Mammary epithelial cell (primary cell): ENCODE results near the gene RSPH9.

Experiments used
- EZH2 ChIP-seq: IDR thresholded peaks from 2 replicates; pipeline ENCODE4 v1.6.1; 2012; ENCODE audit warnings: low read length, inconsistent platforms, borderline replicate concordance
- TF ChIP-seq, protein P1 (sequence below), 2 donors: IDR thresholded peaks in 1 of 2; conservative IDR thresholded peaks in 1 of 2; 2 replicates each; pipeline ENCODE4 v1.5.1; 2011 to 2012; ENCODE audit warnings: inconsistent platforms in 2 of 2, low read length in 2 of 2, mild to moderate bottlenecking in 2 of 2, control low read depth in 1 of 2, low read depth in 1 of 2; ENCODE audit not compliant: insufficient read depth in 1 of 2; ENCODE audit errors: extremely low read depth in 1 of 2

GRCh38 chr6:43624786-43625288 lies 20.0 kb upstream of the RSPH9 start:
- no peak for TF ChIP-seq EZH2
- TF ChIP-seq, protein P1, sequence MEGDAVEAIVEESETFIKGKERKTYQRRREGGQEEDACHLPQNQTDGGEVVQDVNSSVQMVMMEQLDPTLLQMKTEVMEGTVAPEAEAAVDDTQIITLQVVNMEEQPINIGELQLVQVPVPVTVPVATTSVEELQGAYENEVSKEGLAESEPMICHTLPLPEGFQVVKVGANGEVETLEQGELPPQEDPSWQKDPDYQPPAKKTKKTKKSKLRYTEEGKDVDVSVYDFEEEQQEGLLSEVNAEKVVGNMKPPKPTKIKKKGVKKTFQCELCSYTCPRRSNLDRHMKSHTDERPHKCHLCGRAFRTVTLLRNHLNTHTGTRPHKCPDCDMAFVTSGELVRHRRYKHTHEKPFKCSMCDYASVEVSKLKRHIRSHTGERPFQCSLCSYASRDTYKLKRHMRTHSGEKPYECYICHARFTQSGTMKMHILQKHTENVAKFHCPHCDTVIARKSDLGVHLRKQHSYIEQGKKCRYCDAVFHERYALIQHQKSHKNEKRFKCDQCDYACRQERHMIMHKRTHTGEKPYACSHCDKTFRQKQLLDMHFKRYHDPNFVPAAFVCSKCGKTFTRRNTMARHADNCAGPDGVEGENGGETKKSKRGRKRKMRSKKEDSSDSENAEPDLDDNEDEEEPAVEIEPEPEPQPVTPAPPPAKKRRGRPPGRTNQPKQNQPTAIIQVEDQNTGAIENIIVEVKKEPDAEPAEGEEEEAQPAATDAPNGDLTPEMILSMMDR (conservative IDR thresholded peaks at IDR 0.05 in 1 of 2, IDR thresholded peaks at IDR 0.05 in 1 of 2; ENCODE audit: extremely low read depth in 1 of 2, insufficient read depth in 1 of 2, low read depth in 1 of 2, low read length in 2 of 2) = no peak
